Adrenal gland (tissue), 5 donors: ENCODE results near the gene RAB30.

ENCODE experiments used
- POLR2A ChIP-seq, 2 donors: fragments of 450-650 bp; IDR thresholded peaks; one replicate each; pipeline ENCODE4 v1.6.1; 2017; ENCODE audit warnings: antibody characterized with exemption in 2 of 2, mild to moderate bottlenecking in 2 of 2, moderate library complexity in 1 of 2
- TF ChIP-seq, protein P1 (sequence below), 6 experiments: fragments of 450-650 bp in 4 of 6; fragments of 200-600 bp in 2 of 6; sonication (generic) in 1 of 6; IDR thresholded peaks; 1 replicate in 5 of 6; 2 replicates in 1 of 6; pipeline versions ENCODE4 v1.5.1 to v1.8.0; 2016 to 2021; ENCODE audit warnings: antibody characterized with exemption in 6 of 6, mild to moderate bottlenecking in 2 of 6, moderate library complexity in 1 of 6
- donor health status: DM: no; HTN: no; CAD: no.

- TF ChIP-seq, protein P1, sequence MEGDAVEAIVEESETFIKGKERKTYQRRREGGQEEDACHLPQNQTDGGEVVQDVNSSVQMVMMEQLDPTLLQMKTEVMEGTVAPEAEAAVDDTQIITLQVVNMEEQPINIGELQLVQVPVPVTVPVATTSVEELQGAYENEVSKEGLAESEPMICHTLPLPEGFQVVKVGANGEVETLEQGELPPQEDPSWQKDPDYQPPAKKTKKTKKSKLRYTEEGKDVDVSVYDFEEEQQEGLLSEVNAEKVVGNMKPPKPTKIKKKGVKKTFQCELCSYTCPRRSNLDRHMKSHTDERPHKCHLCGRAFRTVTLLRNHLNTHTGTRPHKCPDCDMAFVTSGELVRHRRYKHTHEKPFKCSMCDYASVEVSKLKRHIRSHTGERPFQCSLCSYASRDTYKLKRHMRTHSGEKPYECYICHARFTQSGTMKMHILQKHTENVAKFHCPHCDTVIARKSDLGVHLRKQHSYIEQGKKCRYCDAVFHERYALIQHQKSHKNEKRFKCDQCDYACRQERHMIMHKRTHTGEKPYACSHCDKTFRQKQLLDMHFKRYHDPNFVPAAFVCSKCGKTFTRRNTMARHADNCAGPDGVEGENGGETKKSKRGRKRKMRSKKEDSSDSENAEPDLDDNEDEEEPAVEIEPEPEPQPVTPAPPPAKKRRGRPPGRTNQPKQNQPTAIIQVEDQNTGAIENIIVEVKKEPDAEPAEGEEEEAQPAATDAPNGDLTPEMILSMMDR (IDR thresholded peaks at IDR 0.05), result no peak
- TF ChIP-seq POLR2A (IDR thresholded peaks at IDR 0.05), result no peak
These were observed 95.8 kb downstream of the RAB30 start for GRCh38 chr11:82975882-82976281.
